Adipose tissue (tissue), 3 donors: ENCODE results near the gene ARL13A. TPM values are rescaled to one million over a fixed set of nuclear protein-coding genes. Genes with fewer than 3 reads are reported as not detected.

Experiments used
- H3K27ac ChIP-seq: one replicate; pipeline ENCODE4 v1.5.1; 2013; ENCODE audit warnings: low read depth, low read length
- WGBS, 3 donors: extraction: QIAGEN DNeasy Blood & Tissue Kit; methylation state at CpG; one replicate each; pipeline ENCODE4 v1.1.7; 2013; 5-methylcytosine and 5-hydroxymethylcytosine counted together
- polyA plus RNA-seq, 3 donors: library from polyadenylated mRNA; stranded (reverse); fragments of 200-250 nt; gene quantifications; one replicate each; pipeline ENCODE4 v1.2.3, GENCODE V29; 2013
- donor health status: healthy with polysubstance abuse.
- donor health status: Bipolar disorder and iron deficiency.
- donor health status: healthy.

ARL13A gene
- not detected for polyA plus RNA-seq

DNA sequence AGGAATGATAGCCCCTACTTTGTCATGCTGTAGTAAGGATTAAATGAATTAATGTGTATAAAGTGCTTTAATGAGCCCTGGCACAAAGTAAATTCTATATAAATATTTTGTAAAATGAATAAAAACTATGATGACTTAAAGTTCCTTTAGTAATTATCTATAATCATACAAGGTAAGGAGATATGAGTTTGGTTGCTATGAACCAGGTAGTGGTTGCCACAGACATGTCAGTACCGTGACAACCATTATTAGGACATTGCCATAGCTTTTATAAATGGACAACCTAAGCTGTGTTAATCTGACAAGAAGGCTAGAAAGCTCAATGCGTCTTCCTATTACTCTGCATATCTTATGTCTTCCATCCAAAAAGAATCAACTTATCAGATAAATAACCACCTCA, at the start of gene ARL13A:
Gene ARL13A, plus strand, starts transcription at position 301 of the 400 bp plus-strand sequence. CDS start 3,982 bp downstream, outside the sequence.
- H3K27ac ChIP-seq = no peak within 1 kb of the TSS
- 73 to 99% (median 95%) methylated on average over 2 of the region's 2 CpGs for WGBS, 3 donors

DNA sequence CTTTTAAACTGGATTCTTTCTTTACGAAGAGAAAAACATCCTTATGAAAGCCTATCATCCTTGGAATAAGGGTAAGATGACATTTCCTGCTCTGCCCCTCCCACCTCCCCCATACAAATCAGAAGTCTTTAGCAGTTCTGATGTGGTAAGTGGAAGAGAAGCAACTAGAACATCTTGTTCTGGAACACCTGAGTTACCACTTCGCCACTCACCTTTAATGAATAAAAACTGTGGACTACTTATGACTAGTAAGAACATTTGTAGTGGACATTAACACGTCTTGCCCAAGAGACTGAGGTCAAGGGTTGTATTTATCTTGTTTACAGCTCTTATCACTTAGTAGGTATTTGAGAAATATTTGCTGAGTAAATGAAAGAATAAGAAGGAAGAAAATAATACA, 45.1 kb upstream of the ARL13A start:
- H3K27ac ChIP-seq = no peak overlapping the region
- WGBS, 3 donors = 57 to 82% (median 74%) methylated on average over 3 of the region's 3 CpGs

DNA sequence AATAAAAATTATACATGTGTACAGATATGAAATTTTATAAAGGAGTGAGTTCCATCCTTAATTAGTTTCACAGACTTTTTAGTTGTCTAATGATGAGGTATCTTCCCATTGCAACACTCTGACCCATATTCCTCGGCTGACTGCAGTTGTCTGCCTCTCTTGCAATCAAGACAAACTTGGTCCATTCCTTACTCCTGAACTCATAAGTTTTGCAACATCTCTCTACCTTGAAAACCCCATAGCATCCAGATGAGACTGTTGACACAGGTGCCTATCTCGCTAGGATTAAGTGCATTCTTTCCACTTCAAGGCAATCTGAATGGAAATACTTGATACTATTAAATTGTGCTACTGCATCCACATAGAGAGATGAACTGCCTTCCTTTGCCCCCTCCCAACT, 43.1 kb upstream of the ARL13A start:
- 69 to 86% (median 75%) methylated on average over 2 of the region's 2 CpGs for WGBS, 3 donors
- H3K27ac ChIP-seq = no peak overlapping the region

DNA sequence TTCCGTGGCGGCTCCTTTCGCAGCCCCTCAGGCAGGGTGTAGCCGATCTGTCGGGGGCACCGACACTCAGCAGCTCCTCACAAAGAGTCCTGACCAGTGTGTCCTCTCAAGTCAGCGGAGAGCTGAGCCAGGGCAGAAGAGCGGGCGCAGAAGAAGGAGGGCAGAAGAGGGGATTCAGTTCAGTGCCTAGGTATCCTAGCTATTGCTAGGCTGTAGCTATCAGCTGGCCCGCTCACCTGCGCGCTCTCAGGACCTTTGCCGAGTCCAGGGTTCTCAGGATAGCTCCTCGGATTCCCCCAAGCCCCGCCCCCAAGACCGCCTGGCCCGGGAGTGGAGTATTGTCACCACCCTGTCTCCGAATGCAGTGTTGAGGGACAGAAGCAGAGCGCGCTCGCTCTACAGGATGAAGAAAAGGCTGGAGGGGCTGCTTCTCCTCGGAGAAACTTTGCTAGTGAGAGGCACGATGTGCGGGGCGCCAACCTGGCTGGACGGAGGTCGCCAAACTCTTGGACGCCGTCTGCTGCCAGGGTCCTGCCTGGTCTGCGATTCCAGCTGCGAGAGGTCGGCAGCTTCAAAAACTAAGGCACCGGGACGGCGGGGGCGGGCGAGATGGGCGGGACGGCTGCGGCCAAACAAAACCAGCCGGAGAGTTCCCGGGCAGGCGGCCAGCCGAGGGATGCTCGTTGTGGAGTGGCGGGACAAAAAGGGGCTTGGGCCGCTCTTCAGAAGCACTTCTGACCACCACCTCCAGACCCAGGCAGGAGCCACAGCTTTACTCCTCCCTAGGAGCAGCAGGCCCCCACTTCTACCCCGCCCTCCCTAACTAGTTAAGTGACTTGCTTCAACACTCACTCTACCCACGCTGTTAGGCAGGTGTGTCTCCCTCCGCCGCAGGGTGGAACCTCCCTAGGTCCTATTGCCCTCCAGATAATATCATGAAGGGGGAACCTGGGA, 40.6 kb upstream of the ARL13A start, which contains the start of gene XKRX:
Gene XKRX, minus strand, starts transcription at position 258 of the 954 bp plus-strand sequence. CDS start 613 bp downstream, outside the sequence.
- WGBS, 3 donors = 1 to 30% (median 2%) methylated on average over 29 to 51 of the region's 51 CpGs
- H3K27ac ChIP-seq = no peak within 1 kb of the TSS

DNA sequence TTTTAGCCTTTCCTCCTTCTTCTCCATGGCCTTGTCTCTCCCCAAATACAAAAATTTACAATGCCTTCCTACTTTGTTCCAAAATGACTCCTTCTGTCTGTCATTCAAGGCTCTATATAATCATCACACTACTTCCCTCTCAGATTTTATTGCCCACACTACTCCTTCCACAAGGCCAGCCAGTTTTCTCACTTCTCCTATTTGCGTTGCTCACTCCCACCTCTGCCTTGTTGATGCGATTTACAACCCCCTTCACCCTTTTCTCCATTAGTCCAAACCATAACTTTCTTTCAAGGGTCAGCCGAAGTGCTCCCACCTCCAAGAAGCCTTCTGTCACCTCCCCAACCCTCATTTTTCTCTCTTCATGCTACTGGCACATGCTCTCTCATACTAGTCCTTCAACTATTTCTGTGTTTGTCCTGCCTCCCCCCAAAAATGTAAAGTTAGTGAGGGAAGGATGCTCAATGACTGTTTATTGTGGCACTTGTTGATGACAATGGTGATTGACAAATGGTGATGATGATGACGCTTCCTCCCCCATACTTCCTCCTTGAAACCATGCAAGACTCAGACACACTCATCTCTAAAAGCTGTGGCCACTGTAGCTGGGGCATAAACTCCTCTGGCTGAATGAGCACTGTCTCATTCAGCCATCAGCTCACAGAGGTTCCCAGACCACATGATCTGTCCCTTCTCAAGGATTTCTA, 38.1 kb upstream of the ARL13A start:
- WGBS, 3 donors = 74 to 89% (median 81%) methylated on average over 4 of the region's 4 CpGs
- no peak overlapping the region for H3K27ac ChIP-seq

DNA sequence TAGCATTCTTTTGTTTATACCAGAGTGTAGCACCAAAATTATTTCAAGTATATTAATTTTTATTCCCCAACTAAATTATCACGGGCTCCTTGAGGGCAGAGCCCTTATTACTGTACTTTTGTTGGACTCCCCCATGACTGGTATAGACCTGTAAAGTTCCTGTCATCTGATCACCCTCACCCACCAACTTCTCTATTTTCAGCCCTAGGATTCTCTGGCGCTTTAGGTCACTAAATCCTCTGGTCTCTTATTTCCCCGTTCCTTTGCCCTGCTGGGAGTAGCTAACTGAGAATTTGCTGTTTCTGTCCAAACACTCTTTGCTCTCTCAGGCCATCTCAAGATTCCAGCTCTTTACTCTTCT, 37.6 kb upstream of the ARL13A start:
- 79 to 90% (median 87%) methylated on average over 3 of the region's 3 CpGs for WGBS, 3 donors
- H3K27ac ChIP-seq = no peak overlapping the region

DNA sequence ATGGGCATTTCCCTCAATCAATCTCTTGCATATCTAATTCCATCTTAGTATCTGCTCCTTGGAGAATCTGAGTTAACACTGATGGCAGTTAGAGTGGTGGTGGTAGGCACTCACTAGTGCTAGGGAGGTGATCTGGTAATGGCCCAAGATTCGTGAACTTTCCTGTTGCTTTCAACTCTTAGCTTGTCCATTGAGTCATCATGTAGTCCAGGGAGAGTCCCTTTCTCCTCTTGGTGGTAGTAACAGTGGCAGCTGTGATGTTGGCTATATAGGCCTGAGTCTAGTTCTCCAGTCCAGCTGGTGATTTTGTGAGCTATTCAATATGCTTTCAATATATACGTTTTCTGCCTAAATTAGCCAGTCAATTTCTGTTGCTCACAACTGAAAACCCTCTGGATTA, 33.7 kb upstream of the ARL13A start:
- no peak overlapping the region for H3K27ac ChIP-seq
- 67 to 91% (median 83%) methylated on average over 2 of the region's 2 CpGs for WGBS, 3 donors

DNA sequence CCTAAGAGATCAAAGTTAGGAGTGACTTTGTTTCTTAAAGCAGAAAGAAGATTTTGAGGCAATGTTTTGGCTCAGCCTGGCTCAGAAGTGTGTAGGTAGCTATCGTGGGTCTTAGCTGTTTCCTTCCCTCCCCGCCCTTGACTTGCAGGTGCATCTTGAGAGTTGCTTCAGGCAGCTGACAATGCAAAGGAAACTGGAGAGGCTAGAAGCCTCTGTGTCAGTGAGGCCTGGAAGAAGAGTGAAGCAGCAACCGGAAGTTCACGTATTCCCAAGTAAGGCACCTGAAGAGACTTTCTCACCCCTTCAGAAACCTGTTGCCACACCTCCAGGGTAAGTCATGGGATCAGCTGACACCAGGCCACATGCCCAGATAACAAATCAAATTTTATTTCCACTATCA, 30.2 kb upstream of the ARL13A start:
- H3K27ac ChIP-seq = no peak overlapping the region
- WGBS, 3 donors = 57 to 71% (median 66%) methylated on average over 3 to 4 of the region's 4 CpGs

DNA sequence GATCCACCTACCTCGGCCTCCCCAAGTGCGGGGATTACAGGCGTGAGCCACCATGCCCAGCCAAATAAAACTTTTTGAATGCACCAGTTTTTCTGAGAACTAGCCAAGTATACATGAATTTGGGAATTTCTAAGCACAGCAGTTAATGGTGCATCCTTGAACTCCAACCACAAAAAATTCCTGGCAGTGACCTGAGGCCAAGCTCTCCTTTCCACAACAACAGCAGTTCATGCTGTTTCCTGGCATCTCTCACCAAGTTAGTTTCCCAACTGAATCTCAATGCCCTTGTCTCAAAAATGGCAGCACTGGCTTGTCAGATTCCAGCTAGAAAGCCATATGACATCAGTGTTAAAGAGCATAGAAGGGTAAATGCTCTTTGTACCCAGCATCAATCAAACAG, 24.9 kb upstream of the ARL13A start:
- WGBS, 3 donors = 87 to 95% (median 89%) methylated on average over 3 of the region's 3 CpGs
- no peak overlapping the region for H3K27ac ChIP-seq

DNA sequence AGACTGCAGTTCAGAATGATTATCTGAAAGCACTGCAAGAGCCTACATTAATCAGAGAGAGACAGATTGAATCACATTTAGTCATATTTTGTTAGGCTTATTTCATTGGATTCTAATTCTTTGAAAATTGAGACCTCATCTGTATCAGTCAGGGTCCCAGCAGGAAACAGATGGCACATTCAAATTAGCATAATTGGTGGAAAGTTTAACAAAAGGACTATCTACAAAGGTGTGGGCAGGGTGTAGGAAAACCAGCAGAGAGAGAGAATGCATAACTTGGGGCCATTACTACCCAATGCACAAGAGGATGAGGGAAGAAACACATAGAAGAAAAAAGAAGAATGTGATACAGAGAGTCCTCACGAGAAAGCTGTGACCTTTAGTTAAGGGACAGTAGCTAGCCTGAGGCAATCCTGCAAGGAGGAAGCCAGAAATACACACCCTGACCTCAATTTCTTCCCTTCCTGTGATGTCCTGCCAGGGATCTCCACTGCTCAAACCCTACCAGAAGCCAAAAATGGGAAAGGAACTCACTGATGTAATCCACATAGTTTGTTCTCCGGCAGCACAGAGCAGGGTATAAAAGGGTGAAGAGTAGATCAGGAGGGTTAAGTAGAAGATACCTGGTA, 23.1 kb upstream of the ARL13A start:
- WGBS, 3 donors = 49 to 75% (median 53%) methylated on average over 2 of the region's 2 CpGs
- H3K27ac ChIP-seq = no peak overlapping the region

DNA sequence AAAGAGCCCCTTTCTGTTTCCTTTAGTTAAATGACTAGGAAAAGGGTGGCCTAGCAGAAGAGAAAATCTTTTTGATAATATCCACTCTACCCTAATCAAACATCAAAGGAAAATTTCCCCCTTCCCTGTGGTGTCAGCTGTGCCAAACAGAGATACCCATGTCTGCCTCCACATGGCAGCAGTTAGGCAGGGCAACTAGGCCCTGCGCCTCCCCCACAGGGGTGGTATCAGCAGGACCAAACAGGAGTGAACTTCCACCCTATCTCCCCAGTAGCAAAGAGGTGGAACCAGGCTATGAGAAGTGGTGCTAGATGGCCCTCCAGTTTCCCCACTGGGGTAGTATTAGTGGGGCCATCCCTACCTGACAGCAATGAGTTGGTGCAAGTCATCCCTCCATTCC, 21.0 kb upstream of the ARL13A start:
- H3K27ac ChIP-seq = no peak overlapping the region
- WGBS, 3 donors = 87 to 100% (median 100%) methylated on average over 1 of the region's 1 CpG

DNA sequence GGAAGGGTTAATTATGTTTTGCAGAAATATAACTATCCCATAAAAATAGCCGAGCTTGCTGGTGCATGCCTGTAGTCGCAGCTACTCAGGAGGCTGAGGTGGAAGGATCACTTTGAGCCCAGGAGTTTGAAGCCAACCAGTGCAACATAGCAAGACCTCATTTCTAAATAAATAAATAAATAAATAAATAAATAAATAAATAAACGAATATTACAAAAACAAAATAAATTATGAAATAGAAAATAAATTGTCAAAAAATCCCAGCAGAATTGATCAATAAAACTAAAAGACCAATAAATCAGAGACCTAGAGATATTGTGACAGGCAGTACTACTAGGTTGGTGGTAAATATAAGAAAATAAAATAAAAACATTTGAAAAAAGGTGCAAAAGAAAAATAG, 6.7 kb upstream of the ARL13A start:
- no peak overlapping the region for H3K27ac ChIP-seq

DNA sequence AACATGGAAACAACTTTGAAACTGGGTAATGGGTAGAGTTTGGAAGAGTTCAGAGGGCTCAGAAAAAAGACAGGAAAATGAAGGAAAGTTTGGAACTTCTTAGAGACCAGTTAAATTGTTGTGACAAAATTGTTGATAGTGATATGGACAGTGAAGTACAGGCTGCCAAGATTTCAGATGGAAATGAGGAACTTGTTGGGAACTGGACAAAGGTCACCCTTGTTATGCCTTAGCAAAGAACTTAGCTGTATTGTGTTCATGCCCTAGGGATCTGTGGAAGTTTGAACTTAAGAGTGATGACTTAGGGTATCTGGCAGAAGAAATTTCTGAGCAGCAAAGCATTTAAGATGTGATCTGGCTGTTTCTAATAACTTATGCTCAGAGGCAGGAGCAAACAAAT, 5.1 kb upstream of the ARL13A start:
- no peak overlapping the region for H3K27ac ChIP-seq

More for the DNA sequence above, 6.7 kb upstream of the ARL13A start:
- 82 to 88% (median 87%) methylated on average over 3 of the region's 3 CpGs for WGBS, 3 donors

DNA sequence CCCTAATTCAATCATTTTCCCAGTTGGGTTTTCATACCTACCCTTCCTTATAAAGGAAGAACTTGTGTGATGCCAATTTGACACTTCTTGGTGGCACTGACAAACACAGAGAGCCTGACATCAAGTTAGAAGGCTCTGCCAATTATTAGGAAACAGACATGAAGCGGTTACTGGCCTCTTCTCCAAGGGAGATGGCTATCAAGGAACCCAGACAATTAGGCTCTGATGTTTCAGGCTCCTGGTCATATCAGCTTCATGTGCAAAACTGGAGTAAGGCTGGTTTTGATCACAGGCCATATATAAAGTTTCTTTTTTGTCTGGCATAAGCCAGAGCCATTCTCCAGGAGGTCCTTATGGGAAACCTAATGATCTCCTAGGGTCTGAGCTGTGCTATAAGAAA, 428 bp downstream of the ARL13A start:
- WGBS, 3 donors = 67 to 100% (median 100%) methylated on average over 1 of the region's 1 CpG

DNA sequence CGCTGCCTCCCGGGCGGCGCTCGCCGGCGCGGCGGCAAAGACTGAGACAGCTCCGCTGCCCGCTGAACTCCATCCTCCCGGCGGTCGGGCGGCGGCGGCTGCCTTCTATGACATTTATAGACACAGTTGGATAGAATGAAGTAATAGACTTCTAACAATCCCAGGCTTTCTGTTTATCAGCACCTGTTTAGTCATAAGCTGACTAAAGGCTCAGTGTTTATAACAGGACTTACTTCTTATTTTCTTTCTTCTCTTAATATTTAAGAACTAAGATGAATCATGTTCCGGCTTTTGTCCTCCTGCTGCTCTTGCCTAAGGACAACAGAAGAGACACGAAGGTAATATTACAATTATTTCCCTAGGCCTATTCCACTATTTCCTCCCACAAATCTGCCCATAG, 3.9 kb downstream of the ARL13A start:
- H3K27ac ChIP-seq = no peak overlapping the region
- whole genome bisulfite sequencing, 3 donors = 94 to 98% (median 97%) methylated on average over 8 to 10 of the region's 19 CpGs

More for the DNA sequence above, 428 bp downstream of the ARL13A start:
- no peak overlapping the region for H3K27ac ChIP-seq

DNA sequence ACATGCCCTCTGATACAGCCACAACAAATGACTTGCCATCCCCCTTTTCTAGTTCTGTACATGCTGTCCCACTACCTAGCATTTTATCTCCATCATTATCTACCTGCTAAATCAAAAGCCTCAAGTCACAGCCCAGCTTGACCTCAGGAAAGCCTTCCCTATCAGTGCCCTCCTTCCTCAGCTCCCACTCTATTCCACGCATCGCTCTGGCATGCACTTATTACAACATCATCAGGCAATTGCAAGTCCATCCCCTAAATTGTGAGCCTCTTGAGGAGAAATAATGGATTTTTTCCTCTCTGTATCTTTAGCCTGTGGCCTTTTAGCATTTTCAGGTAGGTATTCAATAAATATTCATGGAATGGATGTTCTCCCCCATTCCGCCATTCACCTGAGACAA, 5.7 kb downstream of the ARL13A start:
- WGBS, 3 donors = 92 to 93% (median 93%) methylated on average over 3 of the region's 3 CpGs
- no peak overlapping the region for H3K27ac ChIP-seq

DNA sequence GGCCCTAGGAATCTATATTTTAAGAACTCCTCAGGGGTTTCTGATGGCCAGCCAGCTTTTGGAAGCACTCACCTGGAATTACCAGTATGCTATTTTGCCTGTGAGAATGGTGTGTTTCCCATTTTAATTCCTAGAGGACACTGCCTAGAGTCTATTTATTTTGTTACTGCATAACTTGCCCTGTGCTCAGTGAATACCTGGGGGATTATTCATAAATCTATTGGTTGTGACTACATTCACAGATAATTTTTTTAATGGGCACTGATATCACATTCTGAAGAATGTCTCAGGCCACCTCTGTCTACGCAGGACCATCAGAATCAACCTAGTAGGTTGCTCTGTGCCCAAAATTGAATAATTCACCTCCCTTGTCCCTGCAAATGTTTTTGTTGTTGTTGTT, 6.7 kb downstream of the ARL13A start:
- H3K27ac ChIP-seq = no peak overlapping the region
- 89 to 97% (median 91%) methylated on average over 1 of the region's 1 CpG for WGBS, 3 donors

DNA sequence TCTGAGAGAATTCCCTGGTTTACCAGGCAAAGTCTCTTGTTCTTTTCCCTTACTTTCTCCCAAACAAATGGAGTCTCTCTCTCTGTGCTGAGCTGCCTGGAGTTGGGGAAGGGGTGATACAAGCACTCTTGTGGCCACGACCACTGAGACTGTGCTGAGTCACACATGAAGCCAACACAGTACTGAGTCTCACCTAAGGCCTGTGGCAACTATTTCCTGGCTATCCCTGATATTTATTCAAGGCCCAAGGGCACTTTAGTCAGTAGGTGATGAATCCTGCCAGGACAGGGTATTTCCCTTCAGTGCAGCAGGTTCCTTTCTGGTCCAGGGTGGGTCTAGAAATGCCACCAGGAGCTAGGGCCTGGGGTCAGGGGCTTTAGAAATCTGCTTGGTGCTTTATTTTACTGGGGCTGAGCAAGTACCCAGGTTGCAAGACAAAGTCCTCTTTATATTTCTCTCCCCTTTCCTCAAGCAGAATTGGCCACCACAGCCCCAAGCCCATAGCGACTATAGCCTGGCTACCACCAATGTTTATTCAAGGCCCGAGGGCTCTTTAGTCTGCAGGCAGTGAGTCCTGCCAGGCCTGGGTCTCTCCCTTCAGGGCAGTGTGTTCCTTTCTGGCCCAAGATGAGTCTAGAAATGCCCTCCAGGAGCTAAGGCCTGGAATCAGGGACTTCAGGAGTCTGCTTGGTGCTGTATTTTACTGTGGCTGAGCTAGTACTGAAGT, 10.5 kb downstream of the ARL13A start:
- 77 to 84% (median 81%) methylated on average over 2 to 3 of the region's 3 CpGs for WGBS, 3 donors
- H3K27ac ChIP-seq = no peak overlapping the region
